ENCODE data around the gene ZNF277. TPM values are rescaled to one million over a fixed set of nuclear protein-coding genes. Genes with fewer than 3 reads are reported as not detected.

ZNF277 gene
- total RNA-seq, 1 donor from 2014 or later = 14.0 TPM

Other genes starting within 250 kb of the ZNF277 start
- 0.31 and 0.37 TPM in 2 replicates for gene DOCK4, start 296 bp upstream of the ZNF277 start, total RNA-seq
- 88.3 and 97.1 TPM in 2 replicates for gene IFRD1, start 243.8 kb downstream of the ZNF277 start, total RNA-seq